ENCODE measurements around the gene MX2.

Gene MX2

GRCh38 chr21:41366522-41367151 lies 4.8 kb downstream of the MX2 start:
- no peak for DNase-seq

DNA sequence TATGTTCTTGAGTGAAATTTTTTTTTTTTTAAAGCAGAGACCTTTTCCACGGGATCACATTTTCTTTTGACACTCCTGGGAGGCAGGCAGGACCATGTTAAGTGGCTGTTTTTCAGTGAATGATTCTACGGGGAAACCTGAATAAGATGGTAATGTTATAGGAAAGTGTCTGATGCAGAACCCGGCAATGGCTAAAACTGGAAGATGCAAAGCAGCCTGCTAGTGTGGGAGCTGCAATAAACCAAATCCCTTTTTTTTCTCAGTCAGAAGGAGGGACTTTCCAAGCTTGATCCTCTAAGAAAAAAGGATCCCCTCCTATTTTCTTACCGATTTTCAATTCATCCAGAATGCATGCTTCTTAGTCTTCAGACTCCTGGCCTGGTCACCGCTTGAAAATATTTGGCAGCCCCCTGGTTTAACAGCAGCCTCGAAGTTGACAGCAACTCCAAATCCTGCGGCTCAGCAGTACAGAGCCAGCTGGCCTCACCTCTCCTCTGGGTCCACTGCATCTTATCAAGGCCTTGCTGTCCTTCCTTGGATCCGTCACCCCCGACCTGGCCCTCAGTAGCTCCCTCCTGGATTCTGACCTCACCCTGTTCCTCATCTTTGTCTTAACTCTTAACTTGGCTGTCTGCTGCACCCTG lies 5.6 kb downstream of the MX2 start:
- DNase-seq: no peak

DNA sequence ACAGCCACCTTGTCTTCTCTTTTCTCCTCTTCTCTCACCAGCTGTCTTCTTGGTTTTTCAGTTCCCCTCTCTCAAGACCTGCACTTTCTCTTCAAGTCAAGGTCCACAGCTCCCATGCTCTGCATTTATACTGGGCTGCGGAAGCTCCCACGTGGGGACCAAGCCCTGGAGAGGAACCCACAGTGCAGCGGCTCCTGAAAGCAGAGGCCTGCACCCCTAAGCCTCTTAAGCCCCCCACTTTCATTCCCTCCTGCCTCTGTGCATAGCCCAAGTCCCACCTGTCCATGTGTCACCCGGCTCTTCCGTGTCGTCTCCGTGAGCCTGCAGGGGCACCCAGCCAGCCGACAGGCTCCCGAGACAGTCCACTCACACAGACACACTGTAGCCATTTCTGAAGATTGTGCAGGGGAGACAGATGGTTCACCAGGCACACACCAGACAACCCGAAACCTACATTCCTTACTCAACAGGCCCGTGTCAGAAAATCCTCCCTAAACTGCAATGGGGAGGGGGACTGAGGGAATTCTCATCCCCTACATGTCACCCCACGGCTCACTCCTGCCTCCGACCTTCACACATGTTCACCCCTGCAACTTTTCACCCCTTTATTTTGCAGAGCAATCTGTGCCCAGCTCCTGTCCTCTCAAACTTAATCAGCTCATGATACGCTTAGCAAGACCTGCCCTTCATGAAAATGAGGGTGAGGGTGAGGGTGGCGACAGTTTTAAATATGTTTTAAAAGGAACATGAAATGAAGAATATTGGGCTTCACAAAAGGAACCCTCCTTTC lies 6.3 kb downstream of the MX2 start:
- DNase-seq: no peak

DNA sequence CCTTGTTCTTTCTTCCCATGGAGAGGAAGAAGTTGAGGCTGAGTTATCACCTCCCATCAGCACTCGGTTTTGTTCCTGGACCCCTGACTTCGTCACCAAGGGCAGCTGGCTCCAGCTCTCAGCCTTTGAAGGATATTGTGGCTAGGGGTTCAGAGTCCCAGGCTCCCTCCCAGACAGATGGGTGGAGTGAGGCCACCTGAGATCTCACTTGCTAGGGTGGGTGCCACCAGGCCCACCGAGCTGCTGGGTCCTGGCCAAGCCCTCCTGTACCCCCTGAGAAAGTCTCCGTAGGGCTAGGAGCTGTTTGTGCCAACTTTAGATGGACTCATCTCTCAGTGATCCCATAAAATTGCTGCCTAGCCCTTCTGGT lies 6.9 kb downstream of the MX2 start:
- no peak for DNase-seq

GRCh38 chr21:41369105-41369919 lies 7.5 kb downstream of the MX2 start:
- DNase-seq: peak; percentile 31

GRCh38 chr21:41369920-41370839 lies 8.4 kb downstream of the MX2 start:
- no peak for DNase-seq

GRCh38 chr21:41370840-41371684 lies 9.2 kb downstream of the MX2 start:
- DNase-seq: no peak

DNA sequence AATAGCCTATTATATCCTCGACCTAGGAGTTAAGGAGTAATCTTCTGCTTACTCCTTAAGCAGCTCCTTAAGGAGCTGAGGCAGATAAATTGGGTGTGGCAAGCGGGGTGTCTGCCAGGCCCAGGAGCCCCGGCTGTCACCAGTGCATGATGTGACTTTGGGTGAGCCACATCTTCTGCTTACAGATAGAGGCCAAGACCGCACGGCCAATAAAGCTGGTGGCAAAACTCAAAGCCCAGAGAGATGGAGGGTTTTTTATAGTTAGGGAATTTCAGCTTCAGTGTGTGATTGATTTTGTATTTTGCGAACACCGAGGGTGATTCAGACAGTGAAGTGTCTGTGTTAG lies 9.8 kb downstream of the MX2 start:
- no peak for DNase-seq

GRCh38 chr21:41373253-41373652 lies 11.4 kb downstream of the MX2 start:
- no peak for DNase-seq

DNA sequence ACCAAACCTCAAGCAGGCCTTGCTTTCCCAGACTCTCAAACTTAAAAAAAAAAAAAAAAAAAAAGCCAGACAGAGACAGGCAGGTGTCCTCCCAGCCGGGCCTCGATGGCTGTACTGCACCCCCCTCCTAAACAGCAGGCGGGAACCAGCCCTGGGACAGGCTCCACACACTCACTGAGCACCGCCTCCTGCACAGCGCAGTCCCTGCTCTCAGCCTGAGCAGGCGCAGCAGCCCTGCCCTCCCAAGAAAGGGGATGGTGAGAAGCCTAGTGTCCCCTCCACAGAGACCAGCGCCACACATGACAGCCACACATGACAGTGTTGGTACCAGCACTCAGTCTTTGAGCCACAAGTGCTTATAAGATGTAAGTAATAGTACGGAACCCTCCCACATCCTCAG lies 11.9 kb downstream of the MX2 start:
- DNase-seq: no peak

GRCh38 chr21:41374177-41374712 lies 12.4 kb downstream of the MX2 start:
- DNase-seq: no peak

GRCh38 chr21:41374867-41375533 lies 13.2 kb downstream of the MX2 start:
- DNase-seq: no peak

- DNase-seq: no peak
Measured at GRCh38 chr21:41375875-41376274, 14.0 kb downstream of the MX2 start.

GRCh38 chr21:41377715-41378114 lies 15.9 kb downstream of the MX2 start:
- DNase-seq: no peak

DNA sequence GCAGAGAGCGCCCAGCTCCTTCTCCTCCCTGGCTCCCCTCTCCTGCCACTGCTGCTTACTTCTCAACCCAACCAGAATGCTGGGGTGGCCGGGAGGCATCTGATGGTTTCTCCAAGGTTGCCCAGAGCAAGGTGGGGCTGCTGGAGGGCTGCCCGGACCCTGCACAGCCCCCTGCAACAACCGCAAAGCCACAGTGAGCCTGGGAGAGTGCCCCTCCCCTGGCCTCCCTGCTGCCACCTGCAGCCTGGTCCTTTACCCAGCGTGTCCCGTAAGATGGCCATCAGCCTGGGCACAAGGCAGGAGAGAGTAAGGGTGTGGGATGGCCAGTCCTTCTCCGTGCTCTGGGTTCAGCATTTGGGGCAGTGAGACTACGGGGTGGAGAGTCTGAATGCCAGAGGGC lies 17.0 kb downstream of the MX2 start:
- no peak for DNase-seq

DNA sequence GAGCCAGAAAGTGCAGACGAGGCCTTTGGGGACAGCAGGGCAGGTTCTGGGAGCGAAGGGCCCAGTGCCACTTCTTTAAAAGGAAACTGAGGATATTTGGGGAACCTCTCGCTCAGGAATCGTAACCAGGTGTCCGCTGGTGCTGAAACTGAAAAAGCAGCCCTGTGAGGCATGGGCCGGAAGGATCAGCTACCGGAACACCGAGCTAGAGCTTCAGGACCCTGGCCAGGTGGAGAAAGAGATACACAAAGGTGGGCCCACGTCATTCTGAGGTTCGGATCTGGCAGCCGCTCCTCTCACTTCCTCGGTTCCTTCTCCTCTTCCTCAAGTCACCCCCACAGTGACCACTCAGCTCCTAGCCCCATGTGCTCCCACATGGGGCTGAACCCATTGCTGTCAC lies 18.1 kb downstream of the MX2 start:
- no peak for DNase-seq

DNA sequence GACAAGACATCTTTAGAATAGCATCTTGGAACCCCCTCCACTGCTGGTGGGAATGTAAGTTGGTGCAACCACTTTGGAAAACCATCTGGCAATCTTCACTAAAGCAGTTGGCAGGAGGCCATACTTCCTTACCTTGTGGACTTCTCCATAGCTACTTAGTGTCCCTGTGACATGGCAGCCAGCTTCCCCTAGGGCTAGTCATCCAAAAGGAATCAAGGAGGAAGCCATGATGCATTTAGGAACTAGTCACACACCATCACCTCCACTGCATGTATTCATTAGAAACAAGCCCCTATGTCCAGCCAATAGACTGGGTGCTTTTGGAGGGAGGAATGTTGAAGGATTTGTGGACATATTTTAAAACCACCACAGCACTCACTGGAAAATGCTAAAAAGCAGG lies 19.9 kb downstream of the MX2 start:
- no peak for DNase-seq

GRCh38 chr21:41387042-41387819 lies 25.4 kb downstream of the MX2 start:
- DNase-seq: no peak

DNA sequence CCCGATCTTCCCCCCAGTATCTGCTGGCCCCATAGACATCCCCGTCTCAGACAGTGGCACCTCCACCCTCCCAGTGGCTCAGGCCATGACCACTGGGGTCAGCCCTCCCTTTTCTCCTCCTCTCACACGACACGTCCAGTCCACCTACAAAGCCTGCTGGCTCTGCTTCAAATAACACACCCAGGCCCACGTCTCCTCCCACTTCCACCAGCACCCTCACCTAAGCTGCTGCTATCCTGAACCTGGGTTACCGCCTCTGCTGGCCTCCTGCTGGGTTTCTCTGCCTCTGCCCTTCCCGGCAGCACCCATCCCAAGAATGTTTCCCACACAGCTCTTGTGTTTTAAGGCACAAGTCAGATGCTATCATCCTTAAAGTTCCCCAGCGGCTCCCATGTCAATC lies 26.0 kb downstream of the MX2 start:
- DNase-seq: no peak

GRCh38 chr21:41388259-41388658 lies 26.4 kb downstream of the MX2 start:
- no peak for DNase-seq
